ENCODE data around the gene ANKS3. TPM values are rescaled to one million over a fixed set of nuclear protein-coding genes. Genes with fewer than 3 reads are reported as not detected.
A peak's percentile ranks its signal among the peaks of the same experiment; 100 is the strongest.

ANKS3 gene
- total and polyA plus RNA-seq, 2 of the 8 experiments (the other 6 are each of a cell fraction or from before 2014, with no cell fraction given), result 15.5 to 23.9 TPM

- Histone ChIP-seq H2AFZ (ENCODE audit: low read length) (peak overlapping the region; percentile 82; the same call in 1 of the 2 replicates), H3K79me1 (ENCODE audit: low read depth, low read length) (peaks cover 5% of the 10 kb centered on the region; the same call in 1 of the 2 replicates), H3K23ac (ENCODE audit: insufficient read length) (no peak overlapping the region), H4K91ac (replicated peaks; ENCODE audit: insufficient read length, low read length) (no peak overlapping the region), H3K9ac (replicated peaks in 1 of 4; ENCODE audit: extremely low read depth in 1 of 4, low read depth in 3 of 4, low read length in 3 of 4) (peak overlapping the region; percentile 5 to 82 (median 78); a peak in 6 of 7 replicates), H2BK5ac (ENCODE audit: low read depth, low read length) (peak overlapping the region; percentile 71; the same call in 1 of the 2 replicates), H3K4ac (replicated peaks; ENCODE audit: insufficient read length, low read depth, low read length) (peak overlapping the region; percentile 54), H3K18ac (ENCODE audit: extremely low read depth, low read length) (peak overlapping the region; percentile 71; the same call in 1 of the 2 replicates), H3K4me2 (ENCODE audit: insufficient read depth in 1 of 2, low read depth in 2 of 2, low read length in 2 of 2) (peak overlapping the region; percentile 85 to 92), H2BK120ac (replicated peaks; ENCODE audit: low read depth, low read length) (no peak overlapping the region), H2BK15ac (ENCODE audit: low read length) (no peak overlapping the region), H2AK5ac (ENCODE audit: low read depth, low read length) (no peak overlapping the region), H3K79me2 (ENCODE audit: control insufficient read depth in 1 of 2, insufficient read depth in 2 of 2, low read length in 2 of 2) (peaks cover 4 to 26% of the 10 kb centered on the region in 2 experiments; a peak in 3 of 4 replicates), H2BK12ac (ENCODE audit: low read depth, low read length) (no peak overlapping the region), H3K27me3 (replicated peaks in 1 of 4; ENCODE audit: control insufficient read depth in 3 of 4, extremely low read depth in 1 of 4, insufficient read depth in 3 of 4, low read length in 3 of 4) (peaks cover 0 to 4% (median under 1%) of the 10 kb centered on the region in 4 experiments; a peak in 2 of 7 replicates), H3K56ac (replicated peaks; ENCODE audit: insufficient read length, low read depth, low read length) (peak overlapping the region; percentile 62), H4K20me1 (replicated peaks in 1 of 2; ENCODE audit: control insufficient read depth in 1 of 2, insufficient read depth in 2 of 2, low read length in 2 of 2) (peaks cover 0 to 2% of the 10 kb centered on the region in 2 experiments), H3K4me3 (ENCODE audit: extremely low read depth in 1 of 4, insufficient read depth in 2 of 4, low read depth in 3 of 4, low read length in 4 of 4) (peak overlapping the region; percentile 59 to 97 (median 92)), H3K27ac (ENCODE audit: low read depth, low read length) (peak overlapping the region; percentile 59; the same call in 1 of the 2 replicates), H3K23me2 (ENCODE audit: low read depth, low read length) (peaks cover 10% of the 10 kb centered on the region; the same call in 1 of the 2 replicates), H3K36me3 (ENCODE audit: control insufficient read depth in 2 of 4, insufficient read depth in 4 of 4, low read length in 3 of 4) (peaks cover 3 to 11% (median 4%) of the 10 kb centered on the region in 4 experiments; a peak in 6 of 8 replicates), H3K14ac (ENCODE audit: insufficient read length) (no peak overlapping the region), H4K8ac (ENCODE audit: extremely low read depth, insufficient read depth, low read length) (peak overlapping the region; percentile 42), H4K5ac (ENCODE audit: insufficient read length, low read depth, low read length) (peak overlapping the region; percentile 85), H3K9me3 (ENCODE audit: insufficient read depth in 2 of 2, low read depth in 1 of 2, low read length in 1 of 2) (no peaks in the 10 kb centered on the region), H3K4me1 (replicated peaks in 1 of 4; ENCODE audit: control insufficient read depth in 3 of 4, insufficient read depth in 4 of 4, low read length in 3 of 4) (peaks cover 0 to 4% (median 0%) of the 10 kb centered on the region in 4 experiments; a peak in 2 of 7 replicates), H2BK20ac (ENCODE audit: low read length) (no peak overlapping the region)
- FAIRE-seq (no peak), DNase-seq (ENCODE audit: low read depth in 1 of 2, low spot score in 2 of 2) (no peak)
- ChIA-PET POLR2A (ENCODE audit: partially characterized antibody) (interaction anchor here (0.7 to 5.0 kb wide), 20 partner anchors 9 to 202 kb away, joined by 3 to 30 read pairs (median 4); partner anchors contain the start of genes GLYR1, NUDT16L1, ROGDI and UBN1), CTCF (ENCODE audit: partially characterized antibody) (interaction anchor here (1.1 to 2.3 kb wide), 7 partner anchors 11 to 163 kb away, joined by 3 to 9 read pairs (median 4); partner anchors contain the start of gene NUDT16L1)
- no peak for TF ChIP-seq CEBPB (IDR thresholded peaks at IDR 0.05; ENCODE audit: low read depth, low read length)
- no peak for TF ChIP-seq BRCA1 (IDR thresholded peaks at IDR 0.05; ENCODE audit: low read depth, low read length)
- no peak for TF ChIP-seq RFX5 (IDR thresholded peaks at IDR 0.05; ENCODE audit: borderline replicate concordance, low read depth, low read length)
- TF ChIP-seq NANOG (IDR thresholded peaks at IDR 0.05; ENCODE audit: insufficient read depth, low read depth, low read length, poor library complexity, severe bottlenecking), result no peak
- no peak for TF ChIP-seq HDAC2 (IDR thresholded peaks at IDR 0.05; ENCODE audit: borderline replicate concordance in 1 of 2, low read depth in 2 of 2, low read length in 2 of 2)
- no peak for TF ChIP-seq CTCF (IDR thresholded peaks at IDR 0.05; ENCODE audit: control extremely low read depth in 1 of 3, insufficient read depth in 1 of 3, low read depth in 1 of 3, low read length in 3 of 3)
- TF ChIP-seq RAD21 (IDR thresholded peaks at IDR 0.05 in 1 of 2, conservative IDR thresholded peaks at IDR 0.05 in 1 of 2; ENCODE audit: low read depth in 2 of 2, low read length in 2 of 2), result no peak
- WGBS, 2 experiments (ENCODE audit: extremely low coverage in 1 of 2, insufficient coverage in 1 of 2, insufficient read length in 1 of 2, insufficient replicate concordance in 2 of 2, low coverage in 1 of 2, low lambda C conversion rate in 2 of 2, missing lambda C conversion rate in 1 of 2), result 2% methylated on average over 19 of the region's 19 CpGs; no CpG with 5 or more reads in 1 of the 2 experiments
These were observed 366 bp downstream of the ANKS3 start for GRCh38 chr16:4733747-4734062.

Data from H1 (cell line).